AG10803 (cell line): ENCODE data around the gene IQCC.

Experiments
- DNase-seq: peaks from one replicate; pipeline ENCODE4 v3.0.0; 2010; ENCODE audit warnings: low read depth
- H3K4me3 ChIP-seq: 2 replicates; pipeline ENCODE4 v1.5.1; 2011; ENCODE audit warnings: mild to moderate bottlenecking, low read length, control low read depth
- CTCF ChIP-seq: conservative IDR thresholded peaks from 2 replicates; pipeline ENCODE4 v1.5.1; 2011; ENCODE audit warnings: mild to moderate bottlenecking, low read length, control low read depth, inconsistent platforms

The IQCC gene

GRCh38 chr1:32179193-32179442 is 26.4 kb upstream of the IQCC start:
- no peak for DNase-seq
- no peak for TF ChIP-seq CTCF
- H3K4me3 ChIP-seq, result peak overlapping the region; percentile 80

- TF ChIP-seq CTCF, result peak; percentile 13; the same call in 1 of the 2 replicates
- DNase-seq, result peak; percentile 92
- H3K4me3 ChIP-seq, result peak within 1 kb of the TSS; percentile 80
Measured at GRCh38 chr1:32179443-32180185, 25.9 kb upstream of the IQCC start, which contains the start of gene TXLNA. Gene TXLNA, plus strand, starts transcription at chr1:32179675. Its CDS starts 671 bp downstream, at chr1:32180346.

GRCh38 chr1:32180186-32181060 is 25.0 kb upstream of the IQCC start:
- peak overlapping the region; percentile 80 for H3K4me3 ChIP-seq
- no peak for TF ChIP-seq CTCF
- DNase-seq, result peak; percentile 81

- peak overlapping the region; percentile 80 for H3K4me3 ChIP-seq
- no peak for TF ChIP-seq CTCF
- DNase-seq, result no peak
Measured at GRCh38 chr1:32181065-32181464, 24.4 kb upstream of the IQCC start.

GRCh38 chr1:32181563-32181962 is 23.9 kb upstream of the IQCC start:
- TF ChIP-seq CTCF, result no peak
- H3K4me3 ChIP-seq, result peak overlapping the region; percentile 80
- no peak for DNase-seq

GRCh38 chr1:32182060-32182459 is 23.4 kb upstream of the IQCC start:
- peak overlapping the region; percentile 80 for H3K4me3 ChIP-seq
- TF ChIP-seq CTCF, result no peak
- DNase-seq, result no peak

- no peak for DNase-seq
- TF ChIP-seq CTCF, result no peak
- H3K4me3 ChIP-seq, result no peak overlapping the region
Measured at GRCh38 chr1:32184650-32185049, 20.8 kb upstream of the IQCC start.
